Measurements from ENCODE around the gene RNF25. TPM values are rescaled to one million over a fixed set of nuclear protein-coding genes. Genes with fewer than 3 reads are reported as not detected.

RNF25 gene
- total and polyA plus RNA-seq, 9 donors: 11.7 to 45.9 (median 26.5) TPM

DNA sequence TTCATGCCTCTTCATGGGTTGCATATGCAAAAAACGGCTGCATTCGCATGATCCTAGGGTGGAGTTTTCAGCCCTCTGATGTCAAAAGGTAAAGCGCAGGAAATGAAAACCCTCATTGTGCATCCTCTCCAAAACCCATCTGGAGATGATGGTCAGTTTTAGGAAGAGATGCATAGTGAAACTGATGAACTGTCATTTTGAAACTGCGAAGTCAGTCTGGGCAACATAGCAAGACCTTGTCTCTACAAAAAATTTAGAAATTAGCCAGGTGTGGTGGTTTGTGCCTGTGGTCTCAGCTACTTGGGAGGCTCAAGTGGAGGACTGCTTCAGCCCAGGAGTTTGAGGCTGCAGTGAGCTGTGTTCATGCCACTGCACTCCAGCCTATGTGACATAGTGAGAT, 36.3 kb upstream of the RNF25 start:
- 94 to 95% (median 95%) methylated on average over 4 of the region's 4 CpGs for WGBS, 3 donors
- Histone ChIP-seq H3K27me3 (no peaks in the 10 kb centered on the region), H3K9me3 (no peaks in the 10 kb centered on the region), H3K36me3 (no peaks in the 10 kb centered on the region), H3K27ac (no peak overlapping the region), H3K4me1 (ENCODE audit: insufficient read depth) (no peaks in the 10 kb centered on the region), H3K4me3 (no peak overlapping the region)
- TF ChIP-seq POLR2A (IDR thresholded peaks at IDR 0.05) (no peak), EP300 (IDR thresholded peaks at IDR 0.05) (no peak)
- TF ChIP-seq, protein P1, sequence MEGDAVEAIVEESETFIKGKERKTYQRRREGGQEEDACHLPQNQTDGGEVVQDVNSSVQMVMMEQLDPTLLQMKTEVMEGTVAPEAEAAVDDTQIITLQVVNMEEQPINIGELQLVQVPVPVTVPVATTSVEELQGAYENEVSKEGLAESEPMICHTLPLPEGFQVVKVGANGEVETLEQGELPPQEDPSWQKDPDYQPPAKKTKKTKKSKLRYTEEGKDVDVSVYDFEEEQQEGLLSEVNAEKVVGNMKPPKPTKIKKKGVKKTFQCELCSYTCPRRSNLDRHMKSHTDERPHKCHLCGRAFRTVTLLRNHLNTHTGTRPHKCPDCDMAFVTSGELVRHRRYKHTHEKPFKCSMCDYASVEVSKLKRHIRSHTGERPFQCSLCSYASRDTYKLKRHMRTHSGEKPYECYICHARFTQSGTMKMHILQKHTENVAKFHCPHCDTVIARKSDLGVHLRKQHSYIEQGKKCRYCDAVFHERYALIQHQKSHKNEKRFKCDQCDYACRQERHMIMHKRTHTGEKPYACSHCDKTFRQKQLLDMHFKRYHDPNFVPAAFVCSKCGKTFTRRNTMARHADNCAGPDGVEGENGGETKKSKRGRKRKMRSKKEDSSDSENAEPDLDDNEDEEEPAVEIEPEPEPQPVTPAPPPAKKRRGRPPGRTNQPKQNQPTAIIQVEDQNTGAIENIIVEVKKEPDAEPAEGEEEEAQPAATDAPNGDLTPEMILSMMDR (IDR thresholded peaks at IDR 0.05): no peak
- DNase-seq: no peak
- intact Hi-C loops (cut with DNase I): no loop called here

GRCh38 chr2:218703341-218703740, 31.5 kb upstream of the RNF25 start:
- WGBS, 3 donors: 81 to 87% (median 85%) methylated on average over 4 of the region's 4 CpGs
- no peaks in the 10 kb centered on the region for H3K36me3 ChIP-seq
- no peaks in the 10 kb centered on the region for H3K4me1 ChIP-seq (ENCODE audit: insufficient read depth)
- intact Hi-C loops (cut with DNase I): no loop called here
- no peak for TF ChIP-seq POLR2A (IDR thresholded peaks at IDR 0.05)
- no peak for TF ChIP-seq EP300 (IDR thresholded peaks at IDR 0.05)
- TF ChIP-seq, protein P1 (IDR thresholded peaks at IDR 0.05): no peak
- H3K27ac ChIP-seq: no peak overlapping the region
- no peaks in the 10 kb centered on the region for H3K9me3 ChIP-seq
- no peaks in the 10 kb centered on the region for H3K27me3 ChIP-seq
- no peak for DNase-seq
- no peak overlapping the region for H3K4me3 ChIP-seq

DNA sequence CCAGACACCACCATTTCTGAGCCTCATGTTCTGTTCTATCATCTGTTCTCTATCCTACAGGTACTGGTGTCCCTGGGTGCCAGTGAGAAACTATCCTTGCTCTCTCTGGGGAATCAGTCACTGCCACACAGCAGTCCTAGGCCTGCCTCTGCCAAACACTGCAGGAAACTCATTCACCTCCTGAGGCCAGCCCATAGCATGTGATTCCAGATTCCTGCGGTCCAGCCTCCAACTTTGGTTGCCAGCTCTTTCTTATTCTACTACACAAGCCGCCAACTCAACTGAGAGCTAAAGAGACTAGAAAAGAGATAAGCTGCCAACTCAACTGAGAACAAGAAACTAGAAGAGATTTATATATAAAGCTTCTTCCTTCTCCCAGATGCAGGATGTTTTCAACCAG, 30.0 kb upstream of the RNF25 start:
- intact Hi-C loops (cut with DNase I): no loop called here
- H3K4me1 ChIP-seq (ENCODE audit: insufficient read depth): no peaks in the 10 kb centered on the region
- TF ChIP-seq, protein P1 (IDR thresholded peaks at IDR 0.05): no peak
- no peak for DNase-seq
- 84 to 94% (median 90%) methylated on average over 2 of the region's 2 CpGs for WGBS, 3 donors
- no peak overlapping the region for H3K27ac ChIP-seq
- no peaks in the 10 kb centered on the region for H3K9me3 ChIP-seq
- no peaks in the 10 kb centered on the region for H3K27me3 ChIP-seq
- H3K4me3 ChIP-seq: no peak overlapping the region
- no peaks in the 10 kb centered on the region for H3K36me3 ChIP-seq

GRCh38 chr2:218698885-218699284, 27.1 kb upstream of the RNF25 start:
- Histone ChIP-seq H3K27me3 (no peaks in the 10 kb centered on the region), H3K4me3 (no peak overlapping the region), H3K9me3 (no peaks in the 10 kb centered on the region), H3K4me1 (ENCODE audit: insufficient read depth) (no peaks in the 10 kb centered on the region), H3K27ac (no peak overlapping the region), H3K36me3 (no peaks in the 10 kb centered on the region)
- TF ChIP-seq, protein P1 (IDR thresholded peaks at IDR 0.05): no peak
- TF ChIP-seq POLR2A (IDR thresholded peaks at IDR 0.05) (no peak), EP300 (IDR thresholded peaks at IDR 0.05) (no peak)
- intact Hi-C loops (cut with DNase I): no loop called here
- no peak for DNase-seq
- 92 to 97% (median 95%) methylated on average over 7 to 8 of the region's 8 CpGs for WGBS, 3 donors
